ENCODE data around the gene GFOD1.

- TF ChIP-seq HOXB13 (CRISPR knock-in tag; IDR thresholded peaks at IDR 0.05; ENCODE audit: low read depth) (no peak), BHLHE40 (IDR thresholded peaks at IDR 0.05; ENCODE audit: low read depth, low read length) (no peak), MYC (IDR thresholded peaks at IDR 0.05; ENCODE audit: borderline replicate concordance, low read length) (no peak), CTCF (IDR thresholded peaks at IDR 0.05) (no peak), MAZ (IDR thresholded peaks at IDR 0.05; ENCODE audit: borderline replicate concordance, low read depth, low read length) (no peak), RARB (CRISPR knock-in tag; IDR thresholded peaks at IDR 0.05) (no peak), ESRRA (IDR thresholded peaks at IDR 0.05; ENCODE audit: borderline replicate concordance, low read length) (no peak), KDM1A (IDR thresholded peaks at IDR 0.05; ENCODE audit: low read depth) (no peak), ZFP36 (IDR thresholded peaks at IDR 0.05; ENCODE audit: borderline replicate concordance, partially characterized antibody) (no peak), PBX3 (IDR thresholded peaks at IDR 0.05) (no peak), MAX (IDR thresholded peaks at IDR 0.05) (no peak), POLR2A (IDR thresholded peaks at IDR 0.05; ENCODE audit: low read length) (no peak), BCL3 (IDR thresholded peaks at IDR 0.05) (no peak), PHF8 (IDR thresholded peaks at IDR 0.05; ENCODE audit: borderline replicate concordance, low read depth) (no peak)
Observed at GRCh38 chr6:13512900-13513299, 25.5 kb upstream of the GFOD1 start.

All from A549 (cell line).